Measurements from ENCODE around the gene RIPOR3.

- TF ChIP-seq CTCF (IDR thresholded peaks at IDR 0.05; ENCODE audit: low read depth, low read length) (no peak), EZH2phosphoT487 (IDR thresholded peaks at IDR 0.05; ENCODE audit: low read depth) (no peak)
Observed at GRCh38 chr20:50678169-50678898, 13.0 kb downstream of the RIPOR3 start.

Data from OCI-LY3 (cell line).